SK-N-SH (cell line): Measurements from ENCODE around the gene MEGF6. TPM values are rescaled to one million over a fixed set of nuclear protein-coding genes. Genes with fewer than 3 reads are reported as not detected.

ENCODE experiments used
- CTCF ChIA-PET: fragments of 300-600, 350-600 bp; formaldehyde crosslinking; extraction: SDS; loops from one replicate; lab custom pipeline; 2021; lab: Yijun Ruan, JAX
- POLR2A ChIA-PET: fragments of 350-600 bp; sonication (Branson Sonifier 250); formaldehyde crosslinking; extraction: SDS; loops from one replicate; lab custom pipeline; 2020; ENCODE audit warnings: antibody characterized with exemption, inconsistent platforms; lab: Yijun Ruan, JAX
- DNase-seq: peaks from one replicate; pipeline ENCODE4 v3.0.0; 2012
- H2AFZ ChIP-seq: fragments of 200-600 bp; sonication (generic); 2 replicates; pipeline ENCODE4 v1.8.1; 2016; ENCODE audit warnings: antibody characterized with exemption, mild to moderate bottlenecking, low read depth
- H3F3A ChIP-seq: fragments of 200-600 bp; sonication (generic); replicated peaks from 2 replicates; pipeline ENCODE3; 2016; ENCODE audit warnings: antibody characterized with exemption, mild to moderate bottlenecking; ENCODE audit not compliant: insufficient read depth
- H3K27ac ChIP-seq, 2 experiments: fragments of 200-500 bp in 1 of 2; fragments of 200-600 bp in 1 of 2; sonication (Bioruptor generic) in 1 of 2; sonication (generic), shearing (Covaris generic) in 1 of 2; 2 replicates each; pipeline versions ENCODE4 v1.5.1 to v1.6.1; 2014 to 2016; ENCODE audit warnings: low read depth in 2 of 2, inconsistent platforms in 1 of 2, low read length in 1 of 2, mild to moderate bottlenecking in 1 of 2, mixed read lengths in 1 of 2
- H3K27me3 ChIP-seq: fragments of 200-600 bp; sonication (generic), shearing (Covaris generic); 2 replicates; pipeline ENCODE4 v1.6.1; 2016; ENCODE audit warnings: mixed run types; ENCODE audit not compliant: insufficient read depth
- H3K36me3 ChIP-seq, 2 experiments: fragments of 200-500 bp in 1 of 2; fragments of 200-600 bp in 1 of 2; sonication (Bioruptor generic) in 1 of 2; sonication (generic) in 1 of 2; replicated peaks in 1 of 2; 2 replicates each; pipeline versions ENCODE3 to v1.5.1; 2014 to 2016; ENCODE audit warnings: low read length in 1 of 2, mild to moderate bottlenecking in 1 of 2; ENCODE audit not compliant: insufficient read depth in 2 of 2, control insufficient read depth in 1 of 2
- H3K4me1 ChIP-seq, 2 experiments: fragments of 200-500 bp in 1 of 2; fragments of 200-600 bp in 1 of 2; sonication (Bioruptor generic) in 1 of 2; sonication (generic), shearing (Covaris generic) in 1 of 2; 2 replicates each; pipeline versions ENCODE4 v1.5.1 to v1.6.1; 2014 to 2016; ENCODE audit warnings: low read depth in 1 of 2, low read length in 1 of 2, mixed run types in 1 of 2; ENCODE audit not compliant: insufficient read depth in 2 of 2, control insufficient read depth in 1 of 2
- H3K4me2 ChIP-seq: fragments of 200-600 bp; sonication (generic), shearing (Covaris generic); 2 replicates; pipeline ENCODE4 v1.6.1; 2017; ENCODE audit warnings: mixed run types
- H3K4me3 ChIP-seq, 2 experiments: fragments of 200-500 bp in 1 of 2; fragments of 200-600 bp in 1 of 2; sonication (Bioruptor generic) in 1 of 2; sonication (generic), shearing (Covaris generic) in 1 of 2; 2 replicates each; pipeline versions ENCODE4 v1.5.1 to v1.8.1; 2014 to 2016; ENCODE audit warnings: low read depth in 2 of 2, inconsistent platforms in 1 of 2, low read length in 1 of 2, mild to moderate bottlenecking in 1 of 2, mixed read lengths in 1 of 2, moderate library complexity in 1 of 2
- H3K79me2 ChIP-seq: fragments of 200-600 bp; sonication (generic); 2 replicates; pipeline ENCODE4 v1.8.1; 2017; ENCODE audit warnings: mild to moderate bottlenecking; ENCODE audit not compliant: insufficient read depth
- H3K9ac ChIP-seq: fragments of 200-600 bp; sonication (generic); 2 replicates; pipeline ENCODE4 v1.6.1; 2017; ENCODE audit warnings: mixed run types
- H3K9me2 ChIP-seq: fragments of 200-600 bp; sonication (generic); 2 replicates; pipeline ENCODE4 v1.6.1; 2017; ENCODE audit warnings: mixed run types
- H3K9me3 ChIP-seq: fragments of 200-600 bp; sonication (generic); 2 replicates; pipeline ENCODE4 v1.6.1; 2017; ENCODE audit warnings: mixed run types, mild to moderate bottlenecking, moderate library complexity
- H4K20me1 ChIP-seq: fragments of 200-600 bp; sonication (generic); 2 replicates; pipeline ENCODE4 v1.6.1; 2017; ENCODE audit warnings: mild to moderate bottlenecking, mixed run types; ENCODE audit not compliant: insufficient read depth
- ELF1 ChIP-seq: IDR thresholded peaks from 2 replicates; pipeline ENCODE4 v1.4.0; 2012
- EP300 ChIP-seq, 2 experiments: IDR thresholded peaks; 2 replicates each; pipeline versions ENCODE4 v1.4.0 to v1.6.1; 2012; ENCODE audit warnings: borderline replicate concordance in 1 of 2, low read depth in 1 of 2, low read length in 1 of 2
- EZH2phosphoT487 ChIP-seq: fragments of 200-600 bp; sonication (generic); IDR thresholded peaks from 2 replicates; pipeline ENCODE4 v1.6.1; 2017; ENCODE audit warnings: low read depth, mixed run types, mild to moderate bottlenecking, antibody characterized with exemption, moderate library complexity, borderline replicate concordance
- FOSL2 ChIP-seq: IDR thresholded peaks from 2 replicates; pipeline ENCODE4 v1.4.0; 2012; ENCODE audit warnings: low read depth, mild to moderate bottlenecking, moderate library complexity, borderline replicate concordance
- FOXJ3 ChIP-seq: sonication (generic); formaldehyde crosslinking; IDR thresholded peaks from 2 replicates; pipeline ENCODE4 v1.5.1; 2020; ENCODE audit warnings: mild to moderate bottlenecking, missing genetic modification reagents
- FOXM1 ChIP-seq: IDR thresholded peaks from 2 replicates; pipeline ENCODE4 v1.4.0; 2012; ENCODE audit warnings: low read depth, mild to moderate bottlenecking
- GABPA ChIP-seq: IDR thresholded peaks from 2 replicates; pipeline ENCODE4 v1.4.0; 2012; ENCODE audit warnings: low read depth, mild to moderate bottlenecking
- GATA2 ChIP-seq: sonication (generic); formaldehyde crosslinking; IDR thresholded peaks from 2 replicates; pipeline ENCODE4 v1.5.0; 2020; ENCODE audit warnings: mild to moderate bottlenecking, missing genetic modification reagents
- MEF2A ChIP-seq: IDR thresholded peaks from 2 replicates; pipeline ENCODE4 v1.4.0; 2012; ENCODE audit warnings: low read depth, borderline replicate concordance
- NFIC ChIP-seq: IDR thresholded peaks from 2 replicates; pipeline ENCODE4 v1.4.0; 2012; ENCODE audit warnings: borderline replicate concordance
- RAD21 ChIP-seq: IDR thresholded peaks from 2 replicates; pipeline ENCODE4 v1.6.1; 2012; ENCODE audit warnings: mild to moderate bottlenecking, low read length
- RFX5 ChIP-seq: IDR thresholded peaks from 2 replicates; pipeline ENCODE4 v1.6.1; 2012; ENCODE audit warnings: mild to moderate bottlenecking, improper control_type of control experiment, low read length
- SIN3A ChIP-seq: IDR thresholded peaks from 2 replicates; pipeline ENCODE4 v1.6.1; 2012; ENCODE audit warnings: low read depth, mild to moderate bottlenecking, low read length, moderate library complexity, borderline replicate concordance
- SMC3 ChIP-seq: IDR thresholded peaks from 2 replicates; pipeline ENCODE4 v1.6.1; 2012; ENCODE audit warnings: low read depth, low read length, improper control_type of control experiment
- TAF1 ChIP-seq: IDR thresholded peaks from 2 replicates; pipeline ENCODE4 v1.6.1; 2012; ENCODE audit warnings: low read depth, mild to moderate bottlenecking, low read length, moderate library complexity, borderline replicate concordance
- YY1 ChIP-seq: IDR thresholded peaks from 2 replicates; pipeline ENCODE4 v1.4.0; 2012; ENCODE audit warnings: low read depth, mild to moderate bottlenecking
- WGBS: methylation state at CpG from one replicate; pipeline ENCODE4 v1.1.6; 2017; ENCODE audit warnings: low lambda C conversion rate; 5-methylcytosine and 5-hydroxymethylcytosine counted together
- polyA plus RNA-seq, 3 experiments: library from polyadenylated mRNA; depleted of rRNA; stranded (reverse); fragments of >200 nt; gene quantifications; 2 replicates each; pipeline ENCODE4 v1.2.3, GENCODE V29; 2012
- TF ChIP-seq, protein P1 (sequence below): fragments of 200-600 bp; sonication (generic); IDR thresholded peaks from 2 replicates; pipeline ENCODE4 v1.6.1; 2017; ENCODE audit warnings: antibody characterized with exemption, mild to moderate bottlenecking, moderate library complexity
- TF ChIP-seq, protein P2 (sequence below): IDR thresholded peaks from 2 replicates; pipeline ENCODE4 v1.6.1; 2012; ENCODE audit warnings: mild to moderate bottlenecking, low read depth, low read length, moderate library complexity

The MEGF6 gene
- polyA plus RNA-seq, 1 of the 3 experiments (the other 2 are of a cell fraction), result 7.6 TPM

DNA sequence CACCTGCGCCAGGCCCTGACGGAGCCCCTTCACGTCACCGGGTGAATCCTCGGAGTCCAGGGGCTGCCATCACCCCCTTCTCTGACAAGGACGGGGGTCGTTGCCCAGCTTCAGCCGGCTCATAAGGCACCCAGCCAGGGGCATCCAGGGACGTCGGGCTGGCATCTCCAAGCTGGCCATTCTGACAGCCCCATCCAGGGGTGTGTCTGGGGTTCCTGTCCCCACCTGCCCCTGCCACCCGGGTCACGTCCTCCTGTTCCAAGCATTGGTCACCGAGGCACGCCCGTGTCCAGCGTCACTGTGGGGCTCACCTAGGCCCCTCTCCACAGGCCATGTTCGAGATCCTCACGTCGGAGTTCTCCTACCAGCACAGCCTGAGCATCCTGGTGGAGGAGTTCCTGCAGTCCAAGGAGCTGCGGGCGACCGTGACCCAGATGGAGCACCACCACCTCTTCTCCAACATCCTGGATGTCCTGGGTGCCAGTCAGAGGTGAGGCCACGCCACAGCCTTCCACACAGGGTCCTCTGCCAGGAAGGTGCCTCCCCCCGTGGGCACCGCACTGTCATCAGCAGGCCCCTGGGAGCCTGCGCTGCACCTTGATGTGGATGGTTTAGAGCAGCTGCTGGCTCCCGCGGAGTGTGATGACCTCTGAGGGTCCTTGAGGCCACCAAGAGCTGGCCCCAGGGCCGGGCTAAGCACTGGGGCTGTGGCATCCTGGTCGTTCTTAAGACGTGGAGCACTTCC, 142.0 kb downstream of the MEGF6 start:
- POLR2A ChIA-PET, result no interaction called here
- no peak for DNase-seq
- 45% methylated on average over 4 of the region's 31 CpGs for WGBS

More for the DNA sequence above, 142.0 kb downstream of the MEGF6 start:
- no peaks in the 10 kb centered on the region for H3F3A ChIP-seq
- H3K9me2 ChIP-seq, result no peaks in the 10 kb centered on the region
- H3K36me3 ChIP-seq, result no peaks in the 10 kb centered on the region
- no peaks in the 10 kb centered on the region for H3K27me3 ChIP-seq
- H3K9me3 ChIP-seq, result no peaks in the 10 kb centered on the region
- no peak overlapping the region for H3K27ac ChIP-seq
- no peak overlapping the region for H2AFZ ChIP-seq
- TF ChIP-seq RAD21 (no peak), TAF1 (no peak), FOXJ3 (no peak), EZH2phosphoT487 (no peak), SIN3A (no peak), ELF1 (no peak), GATA2 (CRISPR knock-in tag) (no peak), MEF2A (no peak), YY1 (no peak), FOXM1 (no peak), NFIC (no peak), EP300 (IDR thresholded peaks at IDR 0.05; ENCODE audit: borderline replicate concordance in 1 of 2, low read depth in 1 of 2, low read length in 1 of 2) (no peak), SMC3 (no peak), FOSL2 (no peak), RFX5 (no peak), GABPA (no peak)
- TF ChIP-seq, protein P1, sequence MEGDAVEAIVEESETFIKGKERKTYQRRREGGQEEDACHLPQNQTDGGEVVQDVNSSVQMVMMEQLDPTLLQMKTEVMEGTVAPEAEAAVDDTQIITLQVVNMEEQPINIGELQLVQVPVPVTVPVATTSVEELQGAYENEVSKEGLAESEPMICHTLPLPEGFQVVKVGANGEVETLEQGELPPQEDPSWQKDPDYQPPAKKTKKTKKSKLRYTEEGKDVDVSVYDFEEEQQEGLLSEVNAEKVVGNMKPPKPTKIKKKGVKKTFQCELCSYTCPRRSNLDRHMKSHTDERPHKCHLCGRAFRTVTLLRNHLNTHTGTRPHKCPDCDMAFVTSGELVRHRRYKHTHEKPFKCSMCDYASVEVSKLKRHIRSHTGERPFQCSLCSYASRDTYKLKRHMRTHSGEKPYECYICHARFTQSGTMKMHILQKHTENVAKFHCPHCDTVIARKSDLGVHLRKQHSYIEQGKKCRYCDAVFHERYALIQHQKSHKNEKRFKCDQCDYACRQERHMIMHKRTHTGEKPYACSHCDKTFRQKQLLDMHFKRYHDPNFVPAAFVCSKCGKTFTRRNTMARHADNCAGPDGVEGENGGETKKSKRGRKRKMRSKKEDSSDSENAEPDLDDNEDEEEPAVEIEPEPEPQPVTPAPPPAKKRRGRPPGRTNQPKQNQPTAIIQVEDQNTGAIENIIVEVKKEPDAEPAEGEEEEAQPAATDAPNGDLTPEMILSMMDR, result no peak
- TF ChIP-seq, protein P2, sequence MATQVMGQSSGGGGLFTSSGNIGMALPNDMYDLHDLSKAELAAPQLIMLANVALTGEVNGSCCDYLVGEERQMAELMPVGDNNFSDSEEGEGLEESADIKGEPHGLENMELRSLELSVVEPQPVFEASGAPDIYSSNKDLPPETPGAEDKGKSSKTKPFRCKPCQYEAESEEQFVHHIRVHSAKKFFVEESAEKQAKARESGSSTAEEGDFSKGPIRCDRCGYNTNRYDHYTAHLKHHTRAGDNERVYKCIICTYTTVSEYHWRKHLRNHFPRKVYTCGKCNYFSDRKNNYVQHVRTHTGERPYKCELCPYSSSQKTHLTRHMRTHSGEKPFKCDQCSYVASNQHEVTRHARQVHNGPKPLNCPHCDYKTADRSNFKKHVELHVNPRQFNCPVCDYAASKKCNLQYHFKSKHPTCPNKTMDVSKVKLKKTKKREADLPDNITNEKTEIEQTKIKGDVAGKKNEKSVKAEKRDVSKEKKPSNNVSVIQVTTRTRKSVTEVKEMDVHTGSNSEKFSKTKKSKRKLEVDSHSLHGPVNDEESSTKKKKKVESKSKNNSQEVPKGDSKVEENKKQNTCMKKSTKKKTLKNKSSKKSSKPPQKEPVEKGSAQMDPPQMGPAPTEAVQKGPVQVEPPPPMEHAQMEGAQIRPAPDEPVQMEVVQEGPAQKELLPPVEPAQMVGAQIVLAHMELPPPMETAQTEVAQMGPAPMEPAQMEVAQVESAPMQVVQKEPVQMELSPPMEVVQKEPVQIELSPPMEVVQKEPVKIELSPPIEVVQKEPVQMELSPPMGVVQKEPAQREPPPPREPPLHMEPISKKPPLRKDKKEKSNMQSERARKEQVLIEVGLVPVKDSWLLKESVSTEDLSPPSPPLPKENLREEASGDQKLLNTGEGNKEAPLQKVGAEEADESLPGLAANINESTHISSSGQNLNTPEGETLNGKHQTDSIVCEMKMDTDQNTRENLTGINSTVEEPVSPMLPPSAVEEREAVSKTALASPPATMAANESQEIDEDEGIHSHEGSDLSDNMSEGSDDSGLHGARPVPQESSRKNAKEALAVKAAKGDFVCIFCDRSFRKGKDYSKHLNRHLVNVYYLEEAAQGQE, result no peak
- CTCF ChIA-PET, result interaction anchor here (1.3 to 9.4 kb wide), 3 partner anchors 16 to 255 kb away, joined by 3 to 114 read pairs (median 3); partner anchors contain the start of gene ARHGEF16
- H3K79me2 ChIP-seq, result no peaks in the 10 kb centered on the region
- H3K4me3 ChIP-seq, result no peak overlapping the region
- H3K4me1 ChIP-seq, result peaks cover 0 to 7% of the 10 kb centered on the region in 2 experiments; a peak in 2 of 4 replicates
- H3K4me2 ChIP-seq, result no peak overlapping the region
- no peaks in the 10 kb centered on the region for H4K20me1 ChIP-seq
- H3K9ac ChIP-seq, result no peak overlapping the region
